Stimulated activated effector memory CD8-positive, alpha-beta T cell treated with anti-CD3 and anti-CD28 coated beads, Interleukin-12 subunit alpha, Interleukin-12 subunit beta, amount 100 ng/mL, for 72 hours (primary cell): ENCODE data around the gene CCL4.
"Not testable (repeated sequence)": the region's sequence is repeated elsewhere in the genome, so short reads cannot be mapped to it uniquely, and the experiment has no call there.

ENCODE experiments used
- ATAC-seq: fragments of 150-1000 bp; cut with Tn5 transposase; 2 replicates; pipeline ENCODE4 v1.10.0; 2021
- DNase-seq, 2 donors: peaks; one replicate each; pipeline ENCODE4 v3.0.0; 2021 to 2022; ENCODE audit warnings: low spot score in 2 of 2
- H3K27ac Mint-ChIP-seq: one replicate; pipeline ENCODE4 v1.8.0; 2022; ENCODE audit warnings: mild to moderate bottlenecking, mixed read lengths
- H3K36me3 Mint-ChIP-seq: one replicate; pipeline ENCODE4 v1.8.0; 2022; ENCODE audit warnings: mild to moderate bottlenecking, mixed read lengths
- H3K4me1 Mint-ChIP-seq: one replicate; pipeline ENCODE4 v1.8.0; 2022; ENCODE audit warnings: mixed read lengths
- H3K4me3 Mint-ChIP-seq: one replicate; pipeline ENCODE4 v1.8.0; 2022; ENCODE audit warnings: mild to moderate bottlenecking, mixed read lengths
- H3K9me3 Mint-ChIP-seq: one replicate; pipeline ENCODE4 v1.8.0; 2022; ENCODE audit warnings: mixed read lengths

CCL4 gene

DNA sequence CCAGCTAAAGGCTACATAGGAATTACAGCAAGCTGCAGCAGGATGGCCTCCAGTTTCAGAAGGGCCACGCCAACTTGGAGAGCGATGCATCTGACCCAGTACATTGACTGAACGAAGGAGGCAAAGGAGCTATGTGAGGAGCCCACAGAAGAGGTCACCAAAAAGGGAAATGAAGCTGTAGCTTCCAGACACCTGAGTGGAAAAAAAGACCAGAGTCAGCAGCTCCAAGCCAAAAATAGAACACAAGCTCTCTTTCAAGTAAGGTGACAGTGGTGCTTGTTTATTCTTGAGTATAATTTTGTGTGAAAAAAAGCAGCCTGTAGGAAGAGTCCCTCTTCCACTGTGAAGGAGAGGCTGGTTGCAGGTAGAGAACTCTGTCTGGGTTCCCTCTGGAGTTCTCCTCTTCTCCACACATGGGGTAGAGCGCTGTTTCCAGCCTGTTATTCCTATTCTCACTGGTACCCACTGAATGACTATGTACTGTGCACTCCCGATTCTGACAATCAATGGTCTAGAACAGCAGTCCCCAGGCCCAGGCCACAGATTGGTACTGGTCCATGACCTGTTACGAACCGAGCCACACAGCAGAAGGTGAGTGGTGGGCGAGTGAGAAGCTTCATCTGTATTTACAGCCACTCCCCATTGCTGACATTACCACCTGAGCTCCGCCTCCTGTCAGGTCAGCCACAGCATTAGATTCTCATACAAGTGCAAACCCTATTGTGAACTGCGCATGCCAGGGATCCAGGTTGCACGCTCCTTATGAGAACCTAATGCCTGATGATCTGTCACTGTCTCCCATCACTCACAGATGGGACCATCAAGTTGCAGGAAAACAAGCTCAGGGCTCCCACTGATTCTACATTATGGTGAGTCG lies 15.1 kb downstream of the CCL4 start:
- H3K4me1 Mint-ChIP-seq, result peaks cover 82% of the 10 kb centered on the region
- H3K9me3 Mint-ChIP-seq, result peaks cover 4% of the 10 kb centered on the region
- peak overlapping the region; percentile 78 for H3K4me3 Mint-ChIP-seq
- peak overlapping the region; percentile 97 for H3K27ac Mint-ChIP-seq
- ATAC-seq (no peak), DNase-seq (peak in 1 of 2 donors; percentile 59)
- peaks cover 70% of the 10 kb centered on the region for H3K36me3 Mint-ChIP-seq

GRCh38 chr17:36120221-36120620 lies 16.6 kb downstream of the CCL4 start:
- peak overlapping the region; percentile 41 for H3K27ac Mint-ChIP-seq

DNA sequence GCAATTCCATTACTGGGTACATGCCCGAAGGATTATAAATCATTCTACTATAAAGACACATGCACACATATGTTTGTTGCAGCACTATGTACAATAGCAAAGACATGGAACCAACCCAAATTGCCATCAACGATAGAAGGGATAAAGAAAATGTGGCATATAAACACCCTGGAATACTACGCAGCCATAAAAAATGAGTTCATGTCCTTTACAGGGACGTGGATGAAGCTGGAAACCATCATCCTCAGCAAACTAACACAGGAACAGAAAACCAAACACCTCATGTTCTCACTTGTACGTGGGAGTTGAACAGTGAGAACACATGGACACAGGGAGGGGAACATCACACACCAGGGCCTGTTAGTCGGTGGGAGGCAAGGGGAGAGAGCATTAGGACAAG lies 17.5 kb downstream of the CCL4 start:
- peak overlapping the region; percentile 78 for H3K4me3 Mint-ChIP-seq
- H3K9me3 Mint-ChIP-seq, ATAC-seq, DNase-seq: not testable (repeated sequence)
- peaks cover 85% of the 10 kb centered on the region for H3K36me3 Mint-ChIP-seq
- peak overlapping the region; percentile 41 for H3K27ac Mint-ChIP-seq
- peaks cover 67% of the 10 kb centered on the region for H3K4me1 Mint-ChIP-seq

More at GRCh38 chr17:36120221-36120620, 16.6 kb downstream of the CCL4 start:
- peak overlapping the region; percentile 78 for H3K4me3 Mint-ChIP-seq
- no peaks in the 10 kb centered on the region for H3K9me3 Mint-ChIP-seq
- ATAC-seq (no peak), DNase-seq (no peak)
- peaks cover 73% of the 10 kb centered on the region for H3K4me1 Mint-ChIP-seq
- H3K36me3 Mint-ChIP-seq, result peaks cover 76% of the 10 kb centered on the region

GRCh38 chr17:36123431-36123830 lies 19.8 kb downstream of the CCL4 start:
- Mint-ChIP-seq H3K9me3 (peaks cover 4% of the 10 kb centered on the region), H3K27ac (no peak overlapping the region), H3K36me3 (peaks cover 89% of the 10 kb centered on the region), H3K4me3 (no peak overlapping the region), H3K4me1 (peaks cover 66% of the 10 kb centered on the region)
- ATAC-seq, result no peak
- no peak for DNase-seq

- Mint-ChIP-seq H3K36me3 (peaks cover 74% of the 10 kb centered on the region), H3K9me3 (peaks cover 4% of the 10 kb centered on the region), H3K4me1 (peaks cover 57% of the 10 kb centered on the region), H3K4me3 (no peak overlapping the region), H3K27ac (no peak overlapping the region)
- ATAC-seq (no peak), DNase-seq (no peak)
These were observed 21.5 kb downstream of the CCL4 start for GRCh38 chr17:36124879-36125824.

DNA sequence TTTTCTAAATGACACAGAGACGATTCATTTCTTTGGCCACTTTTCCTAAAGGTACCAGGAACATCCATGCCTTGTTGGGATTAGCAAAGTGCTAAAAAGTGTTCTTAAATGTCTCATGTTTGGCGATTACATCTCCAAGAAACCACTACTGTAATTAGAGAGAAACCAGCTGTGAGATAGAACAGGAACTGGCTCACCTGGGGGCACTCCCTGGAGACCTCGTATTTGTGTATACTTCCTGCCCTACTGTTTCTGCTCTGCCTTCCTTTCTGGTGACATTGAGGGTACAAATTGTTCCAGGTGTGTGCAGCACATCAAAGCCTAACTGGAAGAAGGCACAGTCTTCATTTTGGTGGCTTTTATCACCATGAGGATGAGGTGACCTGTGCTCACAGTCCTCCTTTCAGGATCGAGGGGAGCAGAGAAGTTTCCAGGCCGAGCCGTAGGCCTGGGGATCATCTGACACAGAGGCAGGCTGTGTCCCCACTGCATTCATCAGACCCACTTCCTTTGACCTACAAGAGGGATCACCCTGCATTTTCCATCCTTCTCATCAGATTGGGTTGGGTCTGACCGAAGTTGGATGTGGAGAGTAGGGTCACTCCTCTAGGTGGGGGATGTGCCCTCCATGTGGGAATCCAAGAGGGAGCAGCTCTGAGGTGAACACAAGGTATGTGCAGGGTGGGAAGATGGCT lies 23.7 kb downstream of the CCL4 start:
- Mint-ChIP-seq H3K36me3 (peaks cover 74% of the 10 kb centered on the region), H3K4me3 (peak overlapping the region; percentile 23), H3K9me3 (peaks cover 4% of the 10 kb centered on the region), H3K27ac (peak overlapping the region; percentile 79), H3K4me1 (peaks cover 38% of the 10 kb centered on the region)
- no peak for DNase-seq
- peak; percentile 65 for ATAC-seq

GRCh38 chr17:36127911-36128310 lies 24.3 kb downstream of the CCL4 start:
- peaks cover 69% of the 10 kb centered on the region for H3K36me3 Mint-ChIP-seq
- DNase-seq (no peak), ATAC-seq (no peak)
- peaks cover 39% of the 10 kb centered on the region for H3K4me1 Mint-ChIP-seq
- no peak overlapping the region for H3K4me3 Mint-ChIP-seq
- H3K27ac Mint-ChIP-seq, result peak overlapping the region; percentile 79
- H3K9me3 Mint-ChIP-seq, result peaks cover 4% of the 10 kb centered on the region

GRCh38 chr17:36128411-36128978 lies 24.9 kb downstream of the CCL4 start:
- Mint-ChIP-seq H3K4me1 (peaks cover 40% of the 10 kb centered on the region), H3K9me3 (peaks cover 4% of the 10 kb centered on the region)

GRCh38 chr17:36129616-36130015 lies 26.0 kb downstream of the CCL4 start:
- Mint-ChIP-seq H3K27ac (no peak overlapping the region), H3K9me3 (peaks cover 4% of the 10 kb centered on the region), H3K36me3 (peaks cover 79% of the 10 kb centered on the region), H3K4me1 (peaks cover 40% of the 10 kb centered on the region), H3K4me3 (no peak overlapping the region)
- ATAC-seq (no peak), DNase-seq (no peak)

More at GRCh38 chr17:36128411-36128978, 24.9 kb downstream of the CCL4 start:
- Mint-ChIP-seq H3K36me3 (peaks cover 69% of the 10 kb centered on the region), H3K27ac (no peak overlapping the region), H3K4me3 (no peak overlapping the region)
- DNase-seq (no peak), ATAC-seq (no peak)

DNA sequence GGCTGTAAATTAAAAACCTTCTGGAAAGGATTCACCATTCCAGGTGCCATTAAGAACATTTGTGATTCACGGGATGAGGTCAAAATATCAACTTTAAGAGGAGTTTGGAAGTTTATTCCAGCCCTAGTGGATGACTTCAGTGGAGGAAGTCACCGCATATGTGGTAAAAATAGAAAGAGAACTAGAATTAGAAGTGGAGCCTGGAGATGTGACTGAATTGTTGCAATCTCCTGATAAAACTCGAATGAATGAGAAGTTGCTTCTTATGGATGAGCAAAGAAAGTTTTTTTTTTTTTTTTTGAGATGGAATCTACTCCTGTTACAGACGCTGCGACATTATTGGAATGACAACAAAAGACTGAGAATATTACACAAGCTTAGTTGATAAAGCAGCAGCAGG lies 26.7 kb downstream of the CCL4 start:
- ATAC-seq, result no peak
- H3K4me3 Mint-ChIP-seq, result no peak overlapping the region
- no peak overlapping the region for H3K27ac Mint-ChIP-seq
- peaks cover 4% of the 10 kb centered on the region for H3K9me3 Mint-ChIP-seq
- H3K4me1 Mint-ChIP-seq, result peaks cover 41% of the 10 kb centered on the region
- no peak for DNase-seq
- H3K36me3 Mint-ChIP-seq, result peaks cover 78% of the 10 kb centered on the region

DNA sequence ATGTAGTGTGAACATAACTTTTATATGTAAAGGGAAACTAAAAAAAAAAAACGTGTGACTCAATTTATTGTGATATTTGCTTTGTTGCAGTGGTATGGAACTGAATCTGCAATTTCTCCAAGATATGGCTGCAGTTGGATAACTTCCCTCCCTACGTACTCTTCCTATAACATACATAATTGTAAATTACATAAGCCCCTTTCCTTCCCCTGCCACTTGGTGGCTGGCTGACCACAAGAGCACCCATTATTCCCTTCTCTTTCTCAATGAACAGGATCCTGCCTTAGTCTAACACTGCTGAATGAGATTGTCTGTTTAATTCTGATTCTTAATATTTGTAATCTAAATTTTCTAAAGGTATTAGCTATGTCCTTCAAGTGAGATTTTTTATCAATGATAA lies 27.8 kb downstream of the CCL4 start:
- Mint-ChIP-seq H3K36me3 (peaks cover 78% of the 10 kb centered on the region), H3K9me3 (no peaks in the 10 kb centered on the region), H3K27ac (no peak overlapping the region), H3K4me3 (no peak overlapping the region), H3K4me1 (peaks cover 46% of the 10 kb centered on the region)
- no peak for DNase-seq
- ATAC-seq, result no peak

DNA sequence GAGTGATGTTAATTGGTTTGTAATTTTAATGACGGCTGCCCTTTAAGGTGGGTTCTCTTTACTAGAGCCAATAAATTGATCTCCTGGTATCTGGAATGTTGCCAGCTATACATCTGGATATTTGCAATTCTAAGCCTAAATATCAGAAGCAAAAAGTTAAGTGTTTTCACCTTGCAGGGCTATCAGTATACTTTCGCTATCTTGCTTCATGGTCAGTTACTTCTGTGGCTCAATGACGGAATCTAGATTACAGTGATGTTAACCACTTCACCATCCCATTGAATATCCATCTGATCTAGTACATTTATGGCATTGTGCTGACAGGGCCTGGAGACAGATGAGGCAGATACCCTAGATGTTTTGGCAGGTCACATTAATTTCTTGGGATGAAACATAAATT lies 28.3 kb downstream of the CCL4 start:
- no peak overlapping the region for H3K4me3 Mint-ChIP-seq
- H3K27ac Mint-ChIP-seq, result no peak overlapping the region
- ATAC-seq, result no peak
- DNase-seq, result no peak
- H3K4me1 Mint-ChIP-seq, result peaks cover 45% of the 10 kb centered on the region
- no peaks in the 10 kb centered on the region for H3K9me3 Mint-ChIP-seq
- peaks cover 73% of the 10 kb centered on the region for H3K36me3 Mint-ChIP-seq

DNA sequence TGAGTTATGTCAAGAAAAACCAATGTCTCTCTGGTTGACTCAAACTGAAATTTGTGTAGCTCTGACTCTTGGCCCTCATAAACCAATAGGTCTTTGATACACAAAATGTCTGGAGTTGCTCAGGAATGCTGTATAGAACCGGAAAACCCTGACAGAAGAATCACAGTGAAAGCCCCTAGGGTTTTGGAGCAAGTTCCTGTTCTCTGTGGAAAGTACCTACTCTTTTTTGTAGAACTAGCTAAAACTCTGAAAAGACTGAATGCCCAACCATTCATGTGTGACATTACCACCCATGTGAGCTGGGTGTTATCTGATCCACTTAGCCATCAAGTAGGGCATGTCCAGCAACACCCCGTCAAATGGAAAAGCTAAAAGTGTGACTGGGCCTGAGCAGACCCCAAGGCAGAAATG lies 28.8 kb downstream of the CCL4 start:
- H3K4me1 Mint-ChIP-seq, result peaks cover 45% of the 10 kb centered on the region
- peaks cover 68% of the 10 kb centered on the region for H3K36me3 Mint-ChIP-seq
- DNase-seq (no peak), ATAC-seq (no peak)
- no peaks in the 10 kb centered on the region for H3K9me3 Mint-ChIP-seq
- H3K27ac Mint-ChIP-seq, result no peak overlapping the region
- H3K4me3 Mint-ChIP-seq, result no peak overlapping the region

- H3K36me3 Mint-ChIP-seq, result peaks cover 58% of the 10 kb centered on the region
- ATAC-seq (no peak), DNase-seq (no peak)
- no peaks in the 10 kb centered on the region for H3K9me3 Mint-ChIP-seq
- peaks cover 43% of the 10 kb centered on the region for H3K4me1 Mint-ChIP-seq
- H3K27ac Mint-ChIP-seq, result no peak overlapping the region
- H3K4me3 Mint-ChIP-seq, result no peak overlapping the region
These were observed 30.1 kb downstream of the CCL4 start for GRCh38 chr17:36133602-36134236.
